GM19240 (cell line): Measurements from ENCODE around the gene LRSAM1.

Experiments used
- DNase-seq: peaks from one replicate; pipeline ENCODE4 v3.0.0; 2011; ENCODE audit warnings: low spot score; ENCODE audit not compliant: insufficient read length

LRSAM1 gene

GRCh38 chr9:127550282-127550681, 99.0 kb downstream of the LRSAM1 start:
- no peak for DNase-seq

- no peak for DNase-seq
Measured at GRCh38 chr9:127550751-127551150, 99.4 kb downstream of the LRSAM1 start.
